Natural killer cell (primary cell): ENCODE measurements around the gene PTGES3L. TPM values are rescaled to one million over a fixed set of nuclear protein-coding genes. Genes with fewer than 3 reads are reported as not detected.

Experiments
- ATAC-seq, 3 donors: fragments of 150-1000 bp in 2 of 3; fragments of 200-7000 bp in 1 of 3; cut with Tn5 transposase; 1 replicate in 1 of 3; 2 replicates in 2 of 3; pipeline ENCODE4 v1.10.0; 2021; ENCODE audit warnings: mild to moderate bottlenecking in 2 of 3, moderate library complexity in 2 of 3
- DNase-seq, 2 donors: peaks; one replicate each; pipeline versions ENCODE4 v3.0.0 to v3.0.0-alpha.2; 2013 to 2021; ENCODE audit warnings: mixed read lengths in 1 of 2
- H3K27ac ChIP-seq: one replicate; pipeline ENCODE4 v1.5.1; 2013; ENCODE audit warnings: mild to moderate bottlenecking, low read length
- H3K27me3 ChIP-seq: one replicate; pipeline ENCODE4 v1.6.1; 2013; ENCODE audit warnings: low read length; ENCODE audit not compliant: control insufficient read depth, insufficient read depth
- H3K36me3 ChIP-seq: one replicate; pipeline ENCODE4 v1.6.1; 2013; ENCODE audit warnings: low read length; ENCODE audit not compliant: control insufficient read depth, insufficient read depth
- H3K4me1 ChIP-seq: one replicate; pipeline ENCODE4 v1.6.1; 2013; ENCODE audit warnings: low read length; ENCODE audit not compliant: control insufficient read depth, insufficient read depth
- H3K4me3 ChIP-seq: one replicate; pipeline ENCODE4 v1.5.1; 2013; ENCODE audit warnings: low read length
- H3K9me3 ChIP-seq: one replicate; pipeline ENCODE4 v1.6.1; 2013; ENCODE audit warnings: low read length; ENCODE audit not compliant: control insufficient read depth, insufficient read depth
- H3K27ac Mint-ChIP-seq, 2 donors: one replicate each; pipeline ENCODE4 v1.8.0; 2022; ENCODE audit warnings: mild to moderate bottlenecking in 2 of 2, mixed read lengths in 2 of 2, moderate library complexity in 1 of 2
- H3K27me3 Mint-ChIP-seq, 2 donors: one replicate each; pipeline ENCODE4 v1.8.0; 2022; ENCODE audit warnings: low read depth in 2 of 2, mixed read lengths in 2 of 2
- H3K36me3 Mint-ChIP-seq: one replicate; pipeline ENCODE4 v1.8.0; 2022; ENCODE audit warnings: mixed read lengths
- H3K4me1 Mint-ChIP-seq, 2 donors: one replicate each; pipeline ENCODE4 v1.8.0; 2022; ENCODE audit warnings: mixed read lengths in 2 of 2
- H3K4me3 Mint-ChIP-seq: one replicate; pipeline ENCODE4 v1.8.0; 2022; ENCODE audit warnings: mild to moderate bottlenecking, moderate library complexity, mixed read lengths
- H3K9me3 Mint-ChIP-seq, 2 donors: one replicate each; pipeline ENCODE4 v1.8.0; 2022; ENCODE audit warnings: mixed read lengths in 2 of 2
- CTCF ChIP-seq: fragments of 200-600 bp; IDR thresholded peaks from one replicate; pipeline ENCODE4 v1.8.0; 2022; ENCODE audit warnings: antibody characterized with exemption
- WGBS: methylation state at CpG from one replicate; pipeline ENCODE4 v1.1.7; 2013; ENCODE audit warnings: missing lambda C conversion rate; ENCODE audit not compliant: insufficient coverage; 5-methylcytosine and 5-hydroxymethylcytosine counted together
- intact Hi-C: fragments of 100-400 bp; cut with micrococcal nuclease; formaldehyde crosslinking; loops from one replicate; pipeline ENCODE4 v1.14.2; 2022
- total RNA-seq, 4 donors: library from RNA; stranded (reverse); fragments of 120-200 nt in 1 of 4; gene quantifications; one replicate each; pipeline versions ENCODE4 v1.2.3 to v1.2.4, GENCODE V29; 2013 to 2022

The PTGES3L gene
- total RNA-seq, 3 donors from 2014 or later (not counting 1 experiment from before 2014, with no cell fraction given): 0.53 to 0.87 TPM; not detected in 1

DNA sequence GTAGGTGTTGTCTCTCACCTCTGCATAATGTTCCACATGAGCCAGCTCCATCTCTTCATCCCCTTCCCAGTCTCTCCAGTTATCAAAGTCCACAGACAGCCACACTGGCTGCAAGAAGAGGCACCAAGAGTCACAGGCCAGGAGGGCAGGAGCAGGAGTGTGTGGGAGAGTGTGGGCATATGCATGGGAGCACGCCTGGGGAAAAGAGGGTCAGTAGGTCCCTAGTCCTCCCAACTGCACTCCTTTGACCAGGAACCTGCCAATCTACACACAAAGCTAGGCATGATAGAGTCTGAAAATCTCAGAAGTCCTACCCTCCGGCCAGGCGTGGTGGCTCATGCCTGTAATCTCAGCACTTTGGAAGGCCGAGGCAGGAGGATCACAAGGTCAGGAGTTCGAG is 8.3 kb downstream of the PTGES3L start:
- intact Hi-C loops: no loop called here
- Histone ChIP-seq H3K27me3 (no peaks in the 10 kb centered on the region), H3K9me3 (no peaks in the 10 kb centered on the region), H3K4me3 (no peak overlapping the region), H3K27ac (no peak overlapping the region), H3K36me3 (no peaks in the 10 kb centered on the region), H3K4me1 (no peaks in the 10 kb centered on the region)
- Mint-ChIP-seq H3K9me3 (no peaks in the 10 kb centered on the region), H3K36me3 (no peaks in the 10 kb centered on the region), H3K27ac (no peak overlapping the region), H3K4me1 (no peaks in the 10 kb centered on the region), H3K27me3 (peaks cover 0 to 2% of the 10 kb centered on the region in 2 donors), H3K4me3 (no peak overlapping the region)
- 93% methylated on average over 5 of the region's 5 CpGs for WGBS
- TF ChIP-seq CTCF: no peak
- ATAC-seq (no peak), DNase-seq (no peak)

DNA sequence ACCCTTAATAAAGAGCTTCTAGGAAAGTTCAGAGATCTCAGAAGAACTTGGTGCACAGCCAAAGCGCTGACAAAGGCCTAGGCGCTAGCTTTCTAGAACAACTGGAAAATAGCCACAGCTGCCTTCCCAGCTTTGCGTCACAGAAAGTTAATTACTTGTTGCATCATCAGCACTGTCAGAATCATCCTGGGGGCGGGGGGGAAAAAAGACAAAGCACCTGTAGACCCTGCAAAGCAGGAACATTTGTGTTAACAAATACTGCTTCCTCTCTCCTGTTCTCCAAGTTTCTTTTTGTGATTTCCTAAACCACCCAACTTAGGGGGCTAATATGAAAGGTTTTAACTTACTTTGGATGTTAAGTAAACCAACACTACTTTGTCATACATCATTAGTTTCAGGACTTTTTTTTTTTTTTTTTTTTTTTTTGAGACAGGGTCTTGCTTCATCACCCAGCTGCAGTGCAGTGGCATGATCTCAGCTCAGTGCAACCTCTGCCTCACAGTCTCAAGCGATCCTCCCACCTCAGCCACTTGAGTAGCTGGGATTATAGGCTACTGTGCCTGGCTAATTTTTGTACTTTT is 10.8 kb downstream of the PTGES3L start:
- Histone ChIP-seq H3K27ac (no peak overlapping the region), H3K27me3 (no peaks in the 10 kb centered on the region), H3K9me3 (no peaks in the 10 kb centered on the region), H3K4me3 (no peak overlapping the region), H3K36me3 (no peaks in the 10 kb centered on the region), H3K4me1 (peaks cover 7% of the 10 kb centered on the region)
- H3K4me1 Mint-ChIP-seq: peaks cover 6% of the 10 kb centered on the region in 2 donors
- no peak for DNase-seq
- no peak for TF ChIP-seq CTCF
- no peaks in the 10 kb centered on the region for H3K9me3 Mint-ChIP-seq
- WGBS: 74% methylated on average over 5 of the region's 5 CpGs
- no peak for ATAC-seq
- H3K4me3 Mint-ChIP-seq: no peak overlapping the region
- intact Hi-C loops: no loop called here
- no peaks in the 10 kb centered on the region for H3K36me3 Mint-ChIP-seq
- H3K27me3 Mint-ChIP-seq: no peaks in the 10 kb centered on the region
- H3K27ac Mint-ChIP-seq: no peak overlapping the region

- Mint-ChIP-seq H3K27ac (no peak overlapping the region), H3K36me3 (no peaks in the 10 kb centered on the region), H3K4me3 (no peak overlapping the region), H3K27me3 (no peaks in the 10 kb centered on the region), H3K4me1 (peaks cover 14% of the 10 kb centered on the region in 2 donors), H3K9me3 (no peaks in the 10 kb centered on the region)
- H3K9me3 ChIP-seq: no peaks in the 10 kb centered on the region
- H3K4me3 ChIP-seq: no peak overlapping the region
- TF ChIP-seq CTCF: no peak
- DNase-seq (no peak), ATAC-seq (no peak)
- peaks cover 10% of the 10 kb centered on the region for H3K4me1 ChIP-seq
- WGBS: 100% methylated on average over 1 of the region's 1 CpG
- no peaks in the 10 kb centered on the region for H3K36me3 ChIP-seq
- H3K27ac ChIP-seq: no peak overlapping the region
- intact Hi-C loops: no loop called here
- H3K27me3 ChIP-seq: no peaks in the 10 kb centered on the region
Observed at GRCh38 chr17:42967925-42968324, 12.0 kb downstream of the PTGES3L start.
